RWPE1 (cell line): Measurements from ENCODE around the gene RPS27.
A peak's percentile ranks its signal among the peaks of the same experiment; 100 is the strongest.
"Not testable (repeated sequence)": the region's sequence is repeated elsewhere in the genome, so short reads cannot be mapped to it uniquely, and the experiment has no call there.

Experiments used
- CTCF ChIA-PET: fragments of 350-600 bp; sonication (Branson Sonifier 250); formaldehyde crosslinking; extraction: SDS; loops from one replicate; lab custom pipeline; 2021; lab: Yijun Ruan, JAX
- POLR2A ChIA-PET: fragments of 400-600 bp; formaldehyde crosslinking; extraction: SDS; loops from one replicate; lab custom pipeline; 2020; ENCODE audit warnings: antibody characterized with exemption; ENCODE audit not compliant: low non-redundant PET; lab: Yijun Ruan, JAX
- DNase-seq: peaks from one replicate; pipeline ENCODE4 v3.0.0; 2012; ENCODE audit warnings: low spot score
- H3K27ac ChIP-seq: fragments of 450-650 bp; 2 replicates; pipeline ENCODE4 v1.5.1; 2017
- CTCF ChIP-seq: fragments of 450-650 bp; conservative IDR thresholded peaks from 2 replicates; pipeline ENCODE4 v1.5.1; 2017; ENCODE audit warnings: low read depth, mild to moderate bottlenecking

The RPS27 gene

GRCh38 chr1:154014154-154014907, 23.8 kb downstream of the RPS27 start:
- ChIA-PET CTCF (no interaction called here), POLR2A (no interaction called here)
- TF ChIP-seq CTCF, result no peak
- H3K27ac ChIP-seq, result no peak overlapping the region
- peak; percentile 15 for DNase-seq

- CTCF ChIA-PET, result interaction anchor here (0.6 kb wide), 1 partner anchor 20 kb away, joined by 3 read pairs; no protein-coding TSS in a partner anchor
- H3K27ac ChIP-seq, result no peak overlapping the region
- POLR2A ChIA-PET, result no interaction called here
- no peak for TF ChIP-seq CTCF
- no peak for DNase-seq
These were observed 28.7 kb downstream of the RPS27 start for GRCh38 chr1:154019269-154019668.

- CTCF ChIA-PET, result interaction anchor here (0.6 kb wide), 1 partner anchor 115 kb away, joined by 3 read pairs; no protein-coding TSS in a partner anchor
- DNase-seq, result no peak
- no peak overlapping the region for H3K27ac ChIP-seq
- no peak for TF ChIP-seq CTCF
- POLR2A ChIA-PET, result no interaction called here
These were observed 29.4 kb downstream of the RPS27 start for GRCh38 chr1:154019940-154020339.

DNA sequence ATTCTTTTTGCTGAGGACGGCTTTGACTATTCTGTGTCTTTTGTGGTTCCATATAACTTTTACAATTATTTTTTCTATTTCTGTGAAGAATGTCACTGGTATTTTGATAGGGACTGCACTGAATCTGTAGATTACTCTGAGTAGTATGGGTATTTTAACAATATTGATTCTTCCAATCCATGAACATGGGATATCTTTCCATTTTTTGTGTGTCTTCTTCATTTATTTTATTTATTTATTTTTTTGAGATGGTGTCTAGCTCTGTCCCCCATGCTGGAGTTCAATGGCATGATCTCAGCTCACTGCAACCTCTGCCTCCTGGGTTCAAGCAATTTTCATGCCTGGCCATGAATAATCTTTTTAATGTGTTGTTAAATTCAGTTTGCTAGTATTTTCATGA, 43.1 kb downstream of the RPS27 start:
- H3K27ac ChIP-seq, DNase-seq, POLR2A ChIA-PET: not testable (repeated sequence)
- CTCF ChIA-PET, result interaction anchor here (0.7 kb wide), 1 partner anchor 493 kb away, joined by 3 read pairs; the partner anchor contains the start of gene S100A5
